GM12865 (cell line): Measurements from ENCODE around the gene BPTF.
"Not testable (repeated sequence)": the region's sequence is repeated elsewhere in the genome, so short reads cannot be mapped to it uniquely, and the experiment has no call there.

Experiments
- DNase-seq: peaks from one replicate; pipeline ENCODE4 v3.0.0; 2010; ENCODE audit warnings: low read depth
- H3K4me3 ChIP-seq: 2 replicates; pipeline ENCODE4 v1.5.1; 2011; ENCODE audit warnings: mild to moderate bottlenecking, low read depth, low read length, control low read depth
- TF ChIP-seq, protein P1 (sequence below): IDR thresholded peaks from 2 replicates; pipeline ENCODE4 v1.5.1; 2011; ENCODE audit warnings: low read length, control low read depth, low read depth, inconsistent platforms; ENCODE audit not compliant: insufficient read depth; ENCODE audit errors: missing control alignments

BPTF gene

DNA sequence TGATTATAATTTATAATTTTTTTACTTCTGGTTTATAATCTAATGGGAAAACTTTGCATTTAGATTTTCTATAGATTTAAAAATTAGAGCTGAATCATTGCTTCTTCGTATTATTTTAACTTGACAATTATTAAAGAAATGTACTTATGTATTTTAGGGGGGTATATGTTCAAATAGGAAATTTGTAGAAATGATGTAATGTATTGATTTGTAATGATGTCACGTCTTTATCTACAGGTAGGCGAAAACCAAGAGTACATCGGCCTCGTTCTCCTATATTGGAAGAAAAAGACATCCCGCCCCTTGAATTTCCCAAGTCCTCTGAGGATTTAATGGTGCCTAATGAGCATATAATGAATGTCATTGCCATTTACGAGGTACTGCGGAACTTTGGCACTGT, 28.4 kb downstream of the BPTF start:
- no peak overlapping the region for H3K4me3 ChIP-seq
- DNase-seq: no peak
- TF ChIP-seq, protein P1, sequence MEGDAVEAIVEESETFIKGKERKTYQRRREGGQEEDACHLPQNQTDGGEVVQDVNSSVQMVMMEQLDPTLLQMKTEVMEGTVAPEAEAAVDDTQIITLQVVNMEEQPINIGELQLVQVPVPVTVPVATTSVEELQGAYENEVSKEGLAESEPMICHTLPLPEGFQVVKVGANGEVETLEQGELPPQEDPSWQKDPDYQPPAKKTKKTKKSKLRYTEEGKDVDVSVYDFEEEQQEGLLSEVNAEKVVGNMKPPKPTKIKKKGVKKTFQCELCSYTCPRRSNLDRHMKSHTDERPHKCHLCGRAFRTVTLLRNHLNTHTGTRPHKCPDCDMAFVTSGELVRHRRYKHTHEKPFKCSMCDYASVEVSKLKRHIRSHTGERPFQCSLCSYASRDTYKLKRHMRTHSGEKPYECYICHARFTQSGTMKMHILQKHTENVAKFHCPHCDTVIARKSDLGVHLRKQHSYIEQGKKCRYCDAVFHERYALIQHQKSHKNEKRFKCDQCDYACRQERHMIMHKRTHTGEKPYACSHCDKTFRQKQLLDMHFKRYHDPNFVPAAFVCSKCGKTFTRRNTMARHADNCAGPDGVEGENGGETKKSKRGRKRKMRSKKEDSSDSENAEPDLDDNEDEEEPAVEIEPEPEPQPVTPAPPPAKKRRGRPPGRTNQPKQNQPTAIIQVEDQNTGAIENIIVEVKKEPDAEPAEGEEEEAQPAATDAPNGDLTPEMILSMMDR: no peak

DNA sequence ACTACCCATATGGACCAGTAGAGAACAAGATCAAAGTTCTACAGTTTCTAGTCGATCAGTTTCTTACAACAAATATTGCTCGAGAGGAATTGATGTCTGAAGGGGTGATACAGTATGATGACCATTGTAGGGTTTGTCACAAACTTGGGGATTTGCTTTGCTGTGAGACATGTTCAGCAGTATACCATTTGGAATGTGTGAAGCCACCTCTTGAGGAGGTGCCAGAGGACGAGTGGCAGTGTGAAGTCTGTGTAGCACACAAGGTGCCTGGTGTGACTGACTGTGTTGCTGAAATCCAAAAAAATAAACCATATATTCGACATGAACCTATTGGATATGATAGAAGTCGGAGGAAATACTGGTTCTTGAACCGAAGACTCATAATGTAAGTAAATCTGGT, 29.1 kb downstream of the BPTF start:
- TF ChIP-seq, protein P1: no peak
- no peak for DNase-seq
- H3K4me3 ChIP-seq: no peak overlapping the region

DNA sequence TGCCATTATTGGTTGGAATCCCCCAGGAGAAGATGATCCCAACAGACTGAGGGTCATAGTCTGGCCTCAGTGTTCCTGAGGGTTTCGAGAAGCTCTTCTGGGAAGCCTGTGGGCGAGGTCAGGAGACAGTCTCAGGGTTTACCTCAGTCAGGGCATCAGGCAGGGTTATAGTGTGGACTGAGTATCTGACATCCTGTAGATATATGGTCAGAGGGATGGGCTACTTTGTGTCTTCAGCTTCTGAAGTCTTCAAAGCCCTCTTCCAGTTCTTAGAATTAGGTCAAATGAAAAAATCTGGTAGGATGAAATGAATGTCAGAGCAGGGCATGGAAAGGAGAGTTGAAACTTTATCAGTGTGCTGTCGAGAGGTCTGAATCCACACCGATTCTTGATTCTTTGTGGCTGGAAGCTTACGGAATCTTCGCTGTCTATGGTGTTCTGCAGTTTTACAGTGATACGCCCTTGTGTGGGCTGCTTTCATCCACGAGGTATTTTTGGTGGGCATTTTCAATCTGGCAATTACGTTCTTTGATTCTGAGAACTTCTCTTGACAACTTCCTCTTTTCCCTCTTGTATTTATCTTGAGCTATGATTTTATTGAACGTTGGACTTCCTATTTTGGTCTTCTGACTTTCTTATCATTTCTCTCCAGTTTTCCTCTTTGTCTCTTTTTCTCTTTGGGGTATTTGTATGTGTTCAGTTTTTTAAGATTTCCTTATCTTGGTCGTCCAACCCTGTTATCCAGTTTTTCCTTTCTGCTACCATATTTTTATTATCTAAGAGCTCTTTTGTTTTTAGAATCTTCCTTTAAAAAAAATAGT, 30.4 kb downstream of the BPTF start:
- peak; percentile 9 for DNase-seq
- TF ChIP-seq, protein P1: no peak

DNA sequence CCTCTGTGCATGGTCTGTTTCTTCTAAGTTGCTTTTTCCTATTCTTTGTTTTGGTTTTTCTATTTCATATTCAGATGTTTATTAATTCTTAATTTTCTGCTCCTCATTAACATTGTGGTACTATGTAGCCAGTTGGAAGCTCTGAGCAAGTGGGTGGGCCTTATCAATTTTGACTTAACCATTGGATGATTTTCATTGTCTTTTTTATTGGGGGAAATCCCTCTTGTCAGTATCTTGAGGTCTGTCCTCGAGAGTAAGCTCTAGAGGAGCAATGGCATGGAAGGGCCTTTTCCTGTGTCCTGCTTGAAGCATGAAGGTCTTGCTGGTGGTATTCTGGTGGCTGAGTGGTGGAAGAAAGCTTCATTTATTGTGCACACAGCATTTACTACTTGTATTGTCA, 31.1 kb downstream of the BPTF start:
- DNase-seq, H3K4me3 ChIP-seq: not testable (repeated sequence)

More for the DNA sequence above, 30.4 kb downstream of the BPTF start:
- H3K4me3 ChIP-seq: peak overlapping the region; percentile 18

DNA sequence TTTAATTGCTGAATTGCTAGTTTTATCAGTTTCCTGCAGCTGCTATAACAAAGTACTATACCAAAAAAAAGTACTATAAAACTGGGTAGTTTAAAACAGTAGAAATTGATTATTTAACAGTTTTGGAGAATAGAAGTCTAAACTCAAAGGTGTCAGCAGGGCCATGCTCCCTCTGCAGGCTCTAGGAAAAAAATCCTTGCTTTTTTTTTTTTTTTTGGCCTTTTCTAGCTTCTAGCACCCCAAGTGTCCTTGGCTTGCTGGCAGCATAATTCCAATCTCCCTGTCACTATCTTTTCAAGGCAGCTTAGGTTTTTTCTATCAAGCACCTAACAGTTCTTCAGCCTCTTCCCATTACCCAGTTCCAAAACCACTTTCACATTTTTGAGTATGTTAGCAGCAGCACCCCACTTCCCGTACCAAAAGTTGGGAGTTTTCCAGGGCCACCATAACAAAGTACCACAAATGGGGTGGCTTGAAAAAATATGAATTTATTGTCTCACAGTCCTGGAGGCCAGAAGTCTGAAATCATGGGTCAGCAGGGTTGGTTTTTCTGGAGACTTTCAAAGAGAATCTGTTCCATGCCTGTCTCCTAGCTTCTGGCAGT, 37.4 kb downstream of the BPTF start:
- H3K4me3 ChIP-seq: no peak overlapping the region
- TF ChIP-seq, protein P1: no peak
- no peak for DNase-seq

DNA sequence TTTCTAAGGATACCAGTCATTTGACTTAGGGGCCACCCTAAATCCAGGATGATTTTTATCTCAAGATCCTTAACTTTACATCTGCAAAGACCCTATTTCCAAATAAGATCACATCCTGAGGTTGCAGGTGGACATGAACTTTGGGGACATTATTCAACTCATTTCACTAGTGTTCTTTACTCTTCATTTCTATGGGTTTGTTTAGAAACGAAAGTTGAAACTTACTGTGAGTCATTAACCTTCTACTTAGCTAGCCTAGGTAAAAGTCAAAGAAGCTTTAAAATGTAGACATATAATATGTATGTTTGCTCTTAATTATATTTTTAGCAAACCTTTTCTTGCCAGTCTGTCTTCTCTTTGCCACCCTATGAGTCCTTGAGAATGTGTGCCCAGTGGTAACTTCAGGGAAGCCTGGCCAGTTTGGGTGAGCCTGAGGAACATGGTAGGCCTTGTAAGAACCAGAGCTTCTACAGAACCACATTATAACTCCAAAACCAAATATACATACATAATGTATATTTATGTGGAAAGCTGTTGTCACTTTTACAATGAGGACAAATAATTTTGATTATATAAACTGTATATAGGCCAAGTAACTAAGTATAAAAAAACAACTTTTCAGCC, 38.4 kb downstream of the BPTF start:
- TF ChIP-seq, protein P1: no peak
- H3K4me3 ChIP-seq: no peak overlapping the region
- DNase-seq: peak; percentile 34

DNA sequence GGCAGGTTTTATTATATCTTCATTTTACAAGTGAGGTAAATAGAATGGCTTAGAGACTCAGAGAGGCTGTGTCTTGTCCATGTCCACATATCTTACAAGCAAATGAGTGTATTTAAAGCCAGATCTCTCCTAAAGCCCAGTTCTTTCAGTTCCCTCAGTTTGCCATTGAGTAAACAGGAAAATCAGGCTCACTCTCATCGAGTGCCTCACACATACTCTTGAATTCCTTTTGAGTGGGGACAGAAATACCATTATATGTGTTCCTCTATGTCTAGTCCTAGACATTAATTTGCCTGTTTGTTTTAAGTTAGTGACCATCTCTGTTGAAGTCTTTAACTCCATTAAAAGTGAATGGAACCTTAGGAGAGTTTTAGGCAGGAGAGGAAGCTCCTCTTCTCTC, 40.1 kb downstream of the BPTF start:
- no peak overlapping the region for H3K4me3 ChIP-seq
- TF ChIP-seq, protein P1: no peak
- no peak for DNase-seq
